Urothelium cell line (cell line): ENCODE results near the gene NOC4L.
A peak's percentile ranks its signal among the peaks of the same experiment; 100 is the strongest.
"Not testable (repeated sequence)": the region's sequence is repeated elsewhere in the genome, so short reads cannot be mapped to it uniquely, and the experiment has no call there.

ENCODE experiments used
- DNase-seq: peaks from one replicate; pipeline ENCODE4 v3.0.0; 2011; ENCODE audit warnings: low spot score, mixed read lengths
- FAIRE-seq: peaks from 2 replicates; lab custom pipeline; 2011; peaks lifted over from hg19 to GRCh38; lab: Jason Lieb, UNC

NOC4L gene

DNA sequence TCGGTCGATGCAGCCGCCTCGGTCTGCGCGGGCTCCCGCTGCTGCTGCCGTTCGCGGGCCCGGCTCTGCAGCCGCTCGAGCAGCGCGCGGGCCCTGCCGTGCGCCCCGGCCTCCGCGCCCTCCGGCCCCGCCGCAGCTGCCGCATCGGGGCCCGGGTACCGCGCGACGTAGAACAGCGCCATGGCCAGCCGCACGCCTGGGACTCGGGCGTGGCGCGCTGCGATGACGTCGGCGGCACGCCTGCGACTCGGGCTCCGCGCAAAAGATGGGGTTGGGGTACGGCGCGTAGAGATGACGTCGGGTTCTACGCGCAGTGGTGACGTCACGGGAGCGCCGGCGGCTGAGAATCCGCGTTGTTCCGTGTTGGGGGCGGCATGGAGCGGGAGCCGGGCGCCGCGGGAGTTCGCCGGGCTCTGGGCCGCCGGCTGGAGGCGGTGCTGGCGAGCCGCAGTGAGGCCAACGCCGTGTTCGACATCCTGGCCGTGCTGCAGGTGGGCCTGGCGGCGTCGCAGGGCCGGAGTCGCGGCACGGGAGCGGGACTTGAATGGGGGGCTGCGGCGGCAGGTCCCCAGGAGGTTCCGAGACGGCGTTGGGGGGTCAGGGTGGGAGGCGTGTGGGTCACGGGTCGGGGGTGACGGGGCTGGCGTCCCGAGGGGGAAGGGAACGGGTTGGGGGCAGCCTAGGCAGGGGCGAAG is at the start of gene NOC4L, which contains the start of gene DDX51:
TSS of gene NOC4L (plus strand) at position 343 of the 695 bp plus-strand sequence. CDS start at position 375, 32 bp downstream.
TSS of gene DDX51 (minus strand) at position 205 of the 695 bp plus-strand sequence. CDS start at position 182, 23 bp downstream.
- FAIRE-seq, result peak; percentile 92
- peak; percentile 97 for DNase-seq

DNA sequence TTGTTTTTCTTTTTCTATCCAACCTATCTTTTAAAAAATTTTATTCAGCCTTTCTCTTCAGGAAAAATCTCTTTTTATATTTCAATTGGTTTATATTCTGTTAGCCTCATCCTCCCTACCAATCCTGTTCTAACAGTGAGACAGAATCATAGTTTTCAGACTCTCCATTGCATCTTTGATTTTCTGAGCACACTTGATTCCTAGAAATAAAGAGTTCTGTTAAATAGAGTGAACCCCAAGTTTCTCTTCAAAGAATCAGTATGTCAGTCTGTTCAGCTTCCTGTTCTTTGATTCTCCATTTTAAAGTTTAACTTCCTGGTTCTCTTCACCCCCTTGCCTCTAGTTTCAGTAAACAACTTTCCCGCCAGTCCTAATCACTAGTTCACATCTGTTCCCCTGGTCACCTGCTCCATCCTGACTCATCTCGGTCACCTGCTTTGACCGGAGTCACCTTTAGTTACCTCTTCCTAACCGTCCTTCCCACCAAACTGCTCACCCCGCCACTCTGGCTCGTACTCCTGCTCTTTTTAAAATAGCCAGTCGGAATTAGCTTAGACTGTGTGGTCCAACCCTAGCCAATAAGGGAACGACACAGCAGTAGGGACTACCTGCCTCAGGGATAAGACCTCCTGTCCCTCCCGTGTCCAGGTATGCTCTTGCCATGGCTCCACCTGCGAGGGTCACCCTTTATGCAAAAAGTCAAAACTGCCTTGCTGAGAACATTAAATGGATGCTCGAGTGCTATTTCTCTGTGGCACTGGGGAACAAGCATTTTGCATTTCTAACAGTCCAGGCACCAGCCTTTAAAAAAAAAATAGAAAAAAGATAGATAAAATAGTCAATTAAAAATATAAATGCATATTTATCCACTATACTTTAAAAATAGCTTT is 48.5 kb upstream of the NOC4L start:
- DNase-seq (no peak), FAIRE-seq (no peak)

DNA sequence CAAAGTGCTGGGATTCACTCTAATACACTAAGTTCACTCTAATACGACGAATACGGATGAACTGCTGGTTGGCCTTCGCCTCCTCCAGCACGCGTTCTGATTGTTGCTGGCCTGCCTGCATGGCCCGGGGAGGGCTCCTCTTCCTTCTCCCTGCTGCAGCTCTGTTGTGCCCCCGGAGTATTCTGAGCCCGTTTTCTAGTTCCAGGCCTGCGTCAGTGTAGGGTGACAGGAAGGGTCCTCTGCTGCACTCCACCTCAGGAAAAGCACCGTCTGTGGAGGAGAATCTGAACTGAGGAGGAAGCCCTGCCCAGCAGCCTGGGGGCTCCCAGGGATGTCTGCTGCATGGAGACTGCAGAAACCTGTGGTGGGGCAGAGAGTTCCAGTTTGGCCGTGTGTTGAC is 44.5 kb upstream of the NOC4L start:
- no peak for DNase-seq
- no peak for FAIRE-seq

DNA sequence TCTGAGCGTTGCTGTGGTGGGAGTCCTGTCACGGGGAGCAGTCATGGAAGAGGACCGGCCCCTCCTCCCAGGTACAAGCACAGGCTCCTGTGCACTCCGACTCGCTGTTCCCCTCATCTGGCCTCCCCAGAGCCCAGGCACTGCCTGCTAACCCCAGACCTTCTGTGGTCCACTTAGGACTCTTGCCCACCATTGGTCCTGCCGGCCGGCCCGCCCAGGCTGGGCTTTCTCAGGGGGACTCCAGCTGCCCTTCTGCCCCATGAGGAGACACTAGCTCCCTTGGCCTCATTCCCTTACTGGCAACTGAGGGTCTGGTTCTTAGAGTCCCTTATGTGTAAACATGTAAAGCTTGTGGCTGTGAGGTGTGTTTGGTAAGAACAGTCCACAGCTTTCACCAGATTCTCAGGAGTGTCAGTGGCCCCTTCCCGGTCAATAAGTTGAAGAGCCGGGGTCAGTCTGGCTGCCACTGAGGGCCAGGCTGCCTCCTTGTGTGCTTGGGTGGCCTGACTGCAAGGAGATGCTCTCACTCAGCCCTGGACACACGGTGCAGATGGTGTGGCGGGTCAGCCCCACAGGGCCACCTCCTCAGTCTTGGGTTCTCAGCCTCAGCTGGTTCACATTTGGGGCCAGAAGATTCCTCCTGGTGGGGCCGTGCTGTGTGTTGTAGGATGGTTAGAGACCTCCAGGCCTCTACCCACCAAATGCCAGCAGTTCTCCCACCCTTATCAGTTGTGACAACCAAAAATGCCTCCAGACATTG is 43.8 kb upstream of the NOC4L start:
- FAIRE-seq (no peak), DNase-seq (no peak)

DNA sequence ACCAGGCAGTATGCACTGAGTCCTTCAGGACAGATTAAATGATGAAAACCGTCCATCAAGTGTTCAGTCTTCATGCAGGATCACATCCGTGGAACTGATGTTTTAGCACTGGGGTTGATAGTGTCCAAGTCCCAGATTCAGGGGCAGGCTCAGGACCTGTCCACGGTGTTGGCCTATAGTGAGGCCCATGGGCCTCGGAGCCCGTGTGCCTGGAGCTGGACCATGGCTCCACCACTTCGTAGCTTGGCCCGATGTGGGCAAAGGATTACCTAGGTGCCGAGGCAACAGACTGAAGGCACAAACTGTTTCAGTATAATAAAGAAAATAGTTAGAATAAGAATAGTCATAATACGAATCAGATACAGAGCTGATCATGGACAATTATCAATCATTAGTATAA is 42.0 kb upstream of the NOC4L start:
- DNase-seq (no peak), FAIRE-seq (no peak)

DNA sequence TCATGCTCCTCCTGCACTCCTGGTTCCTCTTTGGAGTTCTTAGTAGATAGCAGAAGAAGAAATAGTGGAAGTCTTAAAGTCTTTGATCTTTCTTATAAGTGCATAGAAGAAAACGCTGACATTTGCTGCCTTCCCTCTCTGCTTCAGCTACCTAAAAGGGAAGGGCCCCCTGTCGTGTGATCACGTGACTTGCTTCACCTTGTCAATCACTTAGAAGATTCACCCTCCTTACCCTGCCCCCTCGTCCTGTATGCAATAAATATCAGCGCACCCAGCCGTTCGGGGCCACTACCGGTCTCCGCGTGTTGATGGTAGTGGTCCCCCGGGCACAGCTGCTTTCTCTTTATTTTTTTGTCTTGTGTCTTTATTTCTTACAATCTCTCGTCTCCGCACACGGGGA is 41.2 kb upstream of the NOC4L start:
- FAIRE-seq, DNase-seq: not testable (repeated sequence)

DNA sequence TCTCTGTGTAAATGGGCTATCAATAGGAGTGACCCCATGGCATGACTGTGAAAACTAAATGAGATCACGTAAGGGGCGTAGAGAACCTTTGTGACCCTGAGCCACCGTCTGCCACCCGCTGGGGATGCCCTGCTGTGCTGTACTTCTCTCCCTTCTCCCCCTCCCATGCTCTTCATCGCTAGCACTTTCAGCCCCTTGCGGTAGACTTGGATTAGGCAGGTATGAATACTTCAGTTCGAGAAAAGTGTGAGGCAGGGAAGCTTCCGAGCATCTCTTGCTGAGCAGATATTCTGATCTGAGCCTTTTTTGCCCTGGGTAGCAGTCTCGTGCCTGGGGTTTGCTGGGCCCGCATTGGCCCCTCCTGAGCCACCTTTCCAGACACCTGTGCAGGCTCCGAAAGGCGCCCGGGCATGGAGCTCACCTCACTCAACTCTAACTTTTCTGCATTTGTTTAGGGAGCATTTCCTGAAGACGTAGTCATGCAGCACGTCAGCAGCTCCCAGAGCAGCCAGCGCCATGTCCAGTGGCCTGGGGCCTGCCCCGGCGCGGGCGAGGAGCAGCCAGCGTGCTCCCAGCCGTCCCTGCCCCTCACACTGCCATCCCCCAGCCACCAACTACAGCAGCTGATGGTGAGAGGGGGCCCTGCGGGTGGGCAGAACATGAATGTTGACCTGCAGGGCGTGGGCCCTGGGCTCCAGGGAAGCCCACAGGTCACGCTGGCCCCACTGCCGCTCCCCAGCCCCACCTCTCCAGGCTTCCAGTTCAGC is 40.5 kb upstream of the NOC4L start:
- no peak for DNase-seq
- FAIRE-seq, result no peak

DNA sequence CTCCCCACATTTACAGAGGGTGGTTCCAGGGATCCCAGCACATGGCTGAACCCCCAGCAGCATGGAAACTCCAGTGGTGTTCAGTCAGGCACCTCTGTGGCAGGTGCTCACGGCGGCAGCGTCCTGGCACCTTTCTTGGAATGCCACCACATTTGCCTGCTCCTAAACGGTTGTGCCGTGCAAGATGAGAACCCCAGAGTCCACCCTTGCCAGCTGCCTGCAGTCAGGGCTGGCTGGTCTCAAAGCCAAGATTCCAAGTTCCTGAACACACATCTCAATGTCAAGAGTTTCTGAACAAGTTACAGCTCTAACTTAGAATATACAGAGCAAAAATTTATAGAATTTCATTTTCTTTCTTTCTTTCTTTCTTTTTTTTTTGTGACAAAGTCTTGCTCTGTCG is 38.8 kb upstream of the NOC4L start:
- no peak for DNase-seq
- no peak for FAIRE-seq

DNA sequence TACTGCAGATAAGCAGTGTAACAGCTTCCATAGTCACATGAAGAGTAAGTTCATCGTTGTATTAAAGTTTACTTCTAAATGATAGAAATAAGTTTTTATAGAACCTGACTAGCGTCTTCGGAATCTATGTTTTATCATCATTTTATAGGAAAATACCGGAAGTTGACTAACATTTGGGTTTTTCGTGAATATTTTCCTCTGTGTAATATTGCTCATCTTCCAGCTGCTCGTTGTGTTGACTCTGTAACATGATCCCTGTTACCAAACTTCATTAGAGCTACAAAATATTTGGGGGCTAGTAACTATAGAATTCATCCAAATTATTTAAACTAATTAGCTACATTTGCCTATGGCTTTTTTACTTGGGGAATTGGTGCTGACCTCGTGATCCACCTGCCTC is 37.3 kb upstream of the NOC4L start:
- FAIRE-seq (no peak), DNase-seq (no peak)

DNA sequence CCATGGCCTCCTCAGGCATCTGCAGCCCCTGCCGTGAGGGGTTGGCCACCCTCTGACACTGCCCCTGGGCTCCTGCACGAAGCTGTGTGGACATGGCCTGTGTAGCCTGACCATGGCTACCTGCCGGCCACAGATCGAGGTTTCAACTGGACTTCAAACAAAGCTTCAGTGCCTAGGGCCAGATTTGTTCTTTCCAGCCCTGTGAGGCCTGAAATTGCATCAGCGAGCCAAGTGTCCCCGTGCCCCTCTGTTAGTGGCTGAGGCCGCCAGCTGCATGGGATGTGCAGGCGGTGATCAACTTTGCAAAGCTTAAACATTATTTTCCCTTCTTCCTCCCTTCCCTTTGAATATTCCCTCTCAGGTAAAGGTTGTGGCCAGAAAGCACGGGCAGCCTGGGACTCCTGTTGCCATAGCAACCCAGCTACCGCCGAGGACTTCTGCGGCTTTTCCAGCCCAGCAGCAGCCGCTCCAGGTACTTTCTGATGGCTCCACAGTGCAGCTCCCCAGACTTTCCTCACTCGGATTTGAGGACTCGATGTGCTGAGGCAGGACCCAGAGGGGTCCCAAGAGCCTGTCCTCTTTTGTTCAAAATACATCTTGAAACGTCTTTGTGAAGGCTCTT is 35.9 kb upstream of the NOC4L start:
- no peak for FAIRE-seq
- no peak for DNase-seq

DNA sequence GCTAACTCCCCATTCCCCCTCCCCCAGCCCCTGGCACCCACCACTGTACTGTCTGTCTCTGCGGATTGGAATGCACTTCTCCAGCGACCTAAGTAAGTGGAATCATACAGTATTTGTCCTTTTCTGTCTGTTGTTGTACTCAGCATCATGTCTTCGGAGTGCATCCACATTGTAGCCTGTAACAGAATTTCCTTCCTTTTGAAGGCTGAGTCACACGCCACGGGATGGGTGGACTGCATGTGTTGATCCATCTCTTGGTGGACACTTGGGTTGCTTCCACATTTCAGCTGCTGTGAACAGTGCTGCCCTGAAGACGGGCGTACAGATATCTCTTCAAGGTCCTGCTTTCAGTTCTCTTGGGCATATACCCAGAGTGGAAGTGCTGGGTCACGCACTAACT is 34.5 kb upstream of the NOC4L start:
- no peak for DNase-seq
- FAIRE-seq, result no peak

DNA sequence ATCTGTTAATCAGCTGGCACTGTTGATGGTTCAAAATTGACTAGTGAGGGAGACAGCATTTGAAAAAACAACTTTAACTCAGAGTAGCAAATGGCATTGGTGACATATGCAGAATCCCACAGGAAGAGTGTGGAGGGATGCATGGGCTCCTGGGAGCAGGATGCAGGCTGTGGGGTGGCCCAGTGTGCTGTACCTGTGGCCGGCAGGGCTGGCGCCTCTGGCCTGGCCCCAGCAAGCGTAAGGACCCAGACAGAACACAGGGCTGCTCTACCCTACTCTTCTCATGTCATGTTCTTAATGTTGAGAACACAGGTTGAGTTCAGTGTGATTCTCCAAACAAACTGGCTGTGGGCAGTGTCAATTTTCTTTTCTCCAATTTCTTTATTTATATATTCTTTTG is 33.6 kb upstream of the NOC4L start:
- DNase-seq (no peak), FAIRE-seq (no peak)

DNA sequence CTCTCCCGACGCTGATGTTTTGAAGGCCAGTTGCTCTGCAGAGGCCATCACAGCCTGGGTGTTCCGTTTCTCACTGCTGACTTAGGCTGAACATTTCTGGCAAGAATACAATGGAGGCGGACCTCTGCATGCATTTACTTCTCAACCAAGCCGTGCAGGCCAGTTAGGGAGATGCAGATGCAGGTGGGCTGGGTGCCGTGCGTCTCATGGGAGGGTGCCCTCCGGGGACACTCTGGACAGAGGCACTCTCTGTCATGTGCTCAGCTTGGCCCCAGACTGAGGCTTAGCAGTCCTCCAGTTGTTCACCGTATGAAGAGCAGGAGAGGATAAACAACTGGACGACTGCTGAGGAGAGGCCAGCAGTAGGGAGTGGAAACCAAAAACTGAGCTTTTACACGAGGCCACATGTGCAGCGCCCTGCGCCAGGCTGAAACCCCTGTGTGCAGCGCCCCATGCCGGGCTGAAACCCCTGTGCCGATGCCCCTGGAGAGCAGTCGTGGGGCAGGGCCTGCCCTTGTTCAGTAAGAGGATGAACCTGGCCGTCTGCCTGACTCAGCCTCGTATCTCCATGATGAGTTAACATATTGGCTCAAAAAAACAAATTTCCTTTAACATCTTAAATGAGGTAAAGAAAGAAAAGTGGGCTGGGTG is 32.5 kb upstream of the NOC4L start:
- DNase-seq (no peak), FAIRE-seq (no peak)

DNA sequence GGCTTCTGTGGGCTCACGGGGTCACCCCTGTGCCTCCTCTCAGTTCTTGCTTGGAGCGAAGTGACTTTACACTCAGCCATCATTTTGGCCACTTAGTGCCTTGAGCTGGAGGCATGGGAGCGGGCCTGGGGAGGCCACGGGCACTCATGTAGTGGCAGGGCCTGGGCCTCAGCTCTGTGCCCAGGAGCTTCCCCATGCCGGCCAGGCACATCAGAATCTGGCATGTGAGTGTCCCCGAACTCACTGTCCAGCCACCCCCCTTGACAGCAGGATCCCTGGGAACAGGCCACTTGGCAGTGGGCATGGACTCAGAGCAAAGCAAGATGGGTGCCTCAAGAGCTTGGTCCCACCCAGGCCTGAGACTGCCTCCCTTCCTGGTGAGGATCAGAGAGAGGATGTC is 29.6 kb upstream of the NOC4L start:
- FAIRE-seq (no peak), DNase-seq (no peak)

DNA sequence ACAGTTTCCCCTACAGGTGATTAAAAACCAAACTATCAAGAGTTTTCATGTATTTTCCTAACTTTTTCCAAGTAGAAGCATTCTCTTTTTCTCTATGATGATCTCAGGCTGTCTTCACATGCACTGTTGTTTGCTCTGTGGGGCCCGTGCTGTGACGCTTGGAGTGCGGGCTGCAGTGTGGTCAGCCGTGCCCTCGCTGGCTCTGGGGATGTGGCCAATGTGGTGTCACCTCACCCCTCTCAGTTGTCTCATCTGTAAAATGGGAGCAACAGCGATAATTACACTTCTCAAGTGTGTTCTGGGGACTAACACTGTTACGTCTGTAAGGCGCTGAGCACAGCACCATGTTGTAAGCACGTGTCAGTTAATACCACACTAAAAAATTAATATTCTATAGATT is 28.8 kb upstream of the NOC4L start:
- no peak for FAIRE-seq

DNA sequence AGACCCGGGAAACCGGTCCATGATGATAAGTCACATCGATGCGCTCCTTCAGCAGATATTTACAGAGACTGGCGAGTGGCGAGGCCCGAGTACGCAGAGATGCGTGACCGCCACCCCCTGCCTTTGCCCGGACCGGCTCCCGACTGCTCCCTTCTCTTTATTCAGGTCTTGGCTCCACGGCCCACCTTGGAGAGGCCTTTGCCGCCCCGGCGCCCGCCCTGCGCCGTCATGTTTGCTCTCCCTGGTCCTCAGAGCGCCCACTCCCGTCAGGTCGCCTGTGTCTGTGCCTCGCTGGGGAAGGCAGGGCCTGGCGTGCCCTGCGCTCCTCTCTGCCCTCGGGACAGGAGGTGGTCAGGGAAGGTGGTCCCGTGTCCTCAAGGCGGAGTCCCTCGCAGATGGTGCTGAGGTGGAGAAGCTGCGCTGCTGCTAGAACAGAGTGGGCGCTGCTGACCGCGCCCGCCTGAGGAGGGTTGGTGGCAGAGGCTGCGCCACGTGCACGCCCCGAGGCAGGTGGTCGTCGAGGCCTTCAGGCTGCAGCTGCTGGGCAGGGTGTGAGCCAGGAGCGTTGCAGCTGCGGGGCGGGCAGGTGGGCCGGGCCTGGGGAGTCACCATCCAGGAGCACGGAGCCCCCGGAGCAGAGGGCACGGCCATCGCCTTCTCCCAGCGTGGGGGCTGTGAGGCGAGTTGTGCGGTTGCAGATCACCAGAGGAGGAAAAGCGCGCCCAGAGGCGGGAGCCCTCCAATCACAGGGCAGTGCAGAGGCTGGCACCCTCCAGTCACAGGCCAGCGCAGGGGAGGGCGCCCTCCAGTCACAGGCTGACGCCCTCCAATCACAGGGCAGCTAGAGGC is 27.3 kb upstream of the NOC4L start:
- no peak for FAIRE-seq
- DNase-seq, result no peak

More for the DNA sequence above, 28.8 kb upstream of the NOC4L start:
- no peak for DNase-seq

DNA sequence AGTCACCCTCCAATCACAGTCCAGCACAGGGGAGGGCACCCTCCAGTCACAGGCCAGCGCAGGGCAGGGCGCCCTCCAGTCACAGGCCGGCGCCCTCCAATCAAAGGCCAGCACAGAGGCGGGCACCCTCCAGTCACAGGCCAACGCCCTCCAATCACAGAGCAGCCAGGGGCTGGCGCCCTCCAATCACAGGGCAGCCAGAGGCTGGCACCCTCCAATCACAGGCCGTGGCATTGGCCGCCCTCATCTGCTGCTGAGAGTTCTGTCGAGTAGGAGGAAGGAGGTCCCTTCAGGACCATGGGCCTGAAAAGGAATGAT is 26.7 kb upstream of the NOC4L start:
- no peak for FAIRE-seq

DNA sequence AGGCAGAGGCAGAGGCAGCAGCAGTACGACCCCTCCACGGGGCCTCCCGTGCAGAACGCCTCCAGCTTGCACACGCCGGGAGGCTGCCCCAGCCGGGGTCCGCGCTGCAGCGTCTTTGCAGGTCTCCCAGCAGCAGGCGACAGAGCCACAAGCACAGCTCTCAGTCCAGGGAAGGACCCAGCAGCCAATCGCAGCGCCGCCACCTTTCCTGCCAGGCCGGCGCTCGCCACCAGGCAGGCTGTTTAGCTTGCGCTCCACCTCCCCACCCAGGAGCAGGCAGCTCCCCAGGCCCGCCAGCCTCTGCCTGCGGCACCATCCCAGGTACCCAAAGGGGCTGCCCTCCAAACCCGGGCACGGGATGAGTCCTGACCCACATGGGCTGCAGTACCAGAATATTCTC is 25.4 kb upstream of the NOC4L start:
- FAIRE-seq, result no peak

More for the DNA sequence above, 26.7 kb upstream of the NOC4L start:
- no peak for DNase-seq

DNA sequence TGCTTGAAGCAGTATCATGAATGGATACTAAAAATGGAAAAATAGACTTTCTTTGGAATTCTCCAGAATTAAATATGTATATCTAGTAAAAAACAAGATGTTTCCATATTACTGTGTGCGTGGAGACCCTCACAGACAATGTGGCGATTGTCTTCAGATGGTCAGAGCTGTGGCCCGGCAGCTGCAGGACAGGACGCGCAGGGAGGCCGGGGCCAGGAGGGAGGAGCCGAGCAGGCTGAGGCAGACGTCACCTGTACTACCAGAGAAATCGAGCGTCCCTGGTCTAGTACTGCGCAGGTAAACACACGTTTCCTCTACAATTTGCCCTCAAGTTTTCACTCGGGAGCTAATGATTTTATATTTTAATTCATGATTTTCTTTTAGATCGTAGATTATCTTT is 23.0 kb upstream of the NOC4L start:
- DNase-seq (no peak), FAIRE-seq (no peak)

More for the DNA sequence above, 25.4 kb upstream of the NOC4L start:
- DNase-seq, result no peak
